Liver (tissue), 9 donors: Measurements from ENCODE around the gene CLIP2. TPM values are rescaled to one million over a fixed set of nuclear protein-coding genes. Genes with fewer than 3 reads are reported as not detected.

Source experiments
- DNase-seq: peaks from one replicate; pipeline ENCODE4 v3.0.0-alpha.2; 2017; ENCODE audit warnings: low spot score
- H3K27ac ChIP-seq, 2 donors: one replicate each; pipeline ENCODE4 v1.7.0; 2013; ENCODE audit warnings: inconsistent platforms in 2 of 2, low read length in 2 of 2, control low read depth in 1 of 2, low read depth in 1 of 2, mild to moderate bottlenecking in 1 of 2
- H3K27me3 ChIP-seq, 4 donors: one replicate each; pipeline versions ENCODE4 v1.6.1 to v1.7.0; 2013; ENCODE audit warnings: low read length in 3 of 4, inconsistent platforms in 1 of 4, mild to moderate bottlenecking in 1 of 4, moderate library complexity in 1 of 4; ENCODE audit not compliant: control insufficient read depth in 4 of 4, insufficient read depth in 4 of 4
- H3K36me3 ChIP-seq, 4 donors: one replicate each; pipeline versions ENCODE4 v1.6.1 to v1.7.0; 2013; ENCODE audit warnings: low read length in 3 of 4, mild to moderate bottlenecking in 3 of 4, low read depth in 1 of 4, moderate library complexity in 1 of 4; ENCODE audit not compliant: control insufficient read depth in 4 of 4, insufficient read depth in 3 of 4
- H3K4me1 ChIP-seq, 4 donors: one replicate each; pipeline versions ENCODE4 v1.6.1 to v1.7.0; 2013; ENCODE audit warnings: low read length in 3 of 4, mild to moderate bottlenecking in 3 of 4, moderate library complexity in 1 of 4; ENCODE audit not compliant: control insufficient read depth in 4 of 4, insufficient read depth in 4 of 4
- H3K4me3 ChIP-seq, 3 donors: one replicate each; pipeline versions ENCODE4 v1.6.1 to v1.7.0; 2013; ENCODE audit warnings: low read length in 3 of 3, control low read depth in 1 of 3, low read depth in 1 of 3, mild to moderate bottlenecking in 1 of 3
- H3K9ac ChIP-seq, 2 donors: one replicate each; pipeline ENCODE4 v1.7.0; 2013; ENCODE audit warnings: low read length in 2 of 2, mild to moderate bottlenecking in 2 of 2, moderate library complexity in 2 of 2, control low read depth in 1 of 2, low read depth in 1 of 2
- H3K9me3 ChIP-seq, 4 donors: one replicate each; pipeline versions ENCODE4 v1.6.1 to v1.7.0; 2013; ENCODE audit warnings: low read length in 3 of 4; ENCODE audit not compliant: control insufficient read depth in 4 of 4
- ATF3 ChIP-seq: IDR thresholded peaks from 2 replicates; pipeline ENCODE4 v1.6.1; 2016; ENCODE audit warnings: antibody characterized with exemption
- FOXA1 ChIP-seq: IDR thresholded peaks from 2 replicates; pipeline ENCODE4 v1.6.1; 2016; ENCODE audit warnings: antibody characterized with exemption
- HNF4A ChIP-seq, 2 donors: conservative IDR thresholded peaks; 2 replicates each; pipeline ENCODE4 v1.6.1; 2016; ENCODE audit warnings: antibody characterized with exemption in 2 of 2, mild to moderate bottlenecking in 2 of 2
- JUND ChIP-seq, 2 donors: IDR thresholded peaks; 2 replicates each; pipeline ENCODE4 v1.6.1; 2016; ENCODE audit warnings: antibody characterized with exemption in 2 of 2
- NR2F2 ChIP-seq: IDR thresholded peaks from 2 replicates; pipeline ENCODE4 v1.6.1; 2016; ENCODE audit warnings: antibody characterized with exemption
- RAD21 ChIP-seq, 2 donors: IDR thresholded peaks; 2 replicates each; pipeline ENCODE4 v1.6.1; 2016; ENCODE audit warnings: antibody characterized with exemption in 2 of 2, mild to moderate bottlenecking in 2 of 2
- RXRA ChIP-seq, 2 donors: IDR thresholded peaks; 2 replicates each; pipeline ENCODE4 v1.6.1; 2017 to 2018; ENCODE audit warnings: antibody characterized with exemption in 2 of 2, mild to moderate bottlenecking in 1 of 2
- SP1 ChIP-seq: IDR thresholded peaks from 2 replicates; pipeline ENCODE4 v1.6.1; 2018; ENCODE audit warnings: antibody characterized with exemption, mild to moderate bottlenecking
- TAF1 ChIP-seq: conservative IDR thresholded peaks from 2 replicates; pipeline ENCODE4 v1.6.1; 2016; ENCODE audit warnings: antibody characterized with exemption, mild to moderate bottlenecking
- YY1 ChIP-seq: IDR thresholded peaks from 2 replicates; pipeline ENCODE4 v1.6.1; 2016; ENCODE audit warnings: antibody characterized with exemption, mild to moderate bottlenecking
- WGBS: extraction: QIAGEN DNeasy Blood & Tissue Kit; methylation state at CpG from one replicate; pipeline ENCODE4 v1.1.7; 2013; 5-methylcytosine and 5-hydroxymethylcytosine counted together
- polyA plus RNA-seq, 2 donors: library from polyadenylated mRNA; stranded (reverse) in 1 of 2; unstranded in 1 of 2; fragments of 200-250 nt in 1 of 2; fragments of >200 nt in 1 of 2; fragmentation: Nextera tagmentation in 1 of 2; extraction: Ambion mirVana in 1 of 2; gene quantifications; one replicate each; pipeline versions ENCODE4 v1.2.1 to v1.2.3, GENCODE V29; 2013 to 2015
- total RNA-seq, 2 donors: library from RNA; depleted of rRNA; stranded (reverse); fragments of >200 nt; gene quantifications; one replicate each; pipeline ENCODE4 v1.2.3, GENCODE V29; 2014
- TF ChIP-seq, protein P1 (sequence below): IDR thresholded peaks from 2 replicates; pipeline ENCODE4 v1.6.1; 2016; ENCODE audit warnings: antibody characterized with exemption
- TF ChIP-seq, protein P2 (sequence below): fragments of 150-350 bp; IDR thresholded peaks from 2 replicates; pipeline ENCODE4 v1.5.1; 2017; ENCODE audit warnings: improper control_type of control experiment, low read depth, low read length; ENCODE audit not compliant: missing input control
- TF ChIP-seq, protein P3 (sequence below): IDR thresholded peaks from 2 replicates; pipeline ENCODE4 v1.6.1; 2016; ENCODE audit warnings: antibody characterized with exemption
- donor health status: healthy.
- donor health status: healthy.
- donor health status: healthy.
- donor health status: healthy.
- donor health status: healthy.

Gene CLIP2
- total and polyA plus RNA-seq, 4 donors: 1.4 to 6.3 (median 2.5) TPM

GRCh38 chr7:74449144-74449543 lies 159.9 kb downstream of the CLIP2 start:
- 90% methylated on average over 4 of the region's 4 CpGs for WGBS
- no peak for TF ChIP-seq HNF4A (conservative IDR thresholded peaks at IDR 0.05)
- no peak for TF ChIP-seq FOXA1
- TF ChIP-seq, protein P1, sequence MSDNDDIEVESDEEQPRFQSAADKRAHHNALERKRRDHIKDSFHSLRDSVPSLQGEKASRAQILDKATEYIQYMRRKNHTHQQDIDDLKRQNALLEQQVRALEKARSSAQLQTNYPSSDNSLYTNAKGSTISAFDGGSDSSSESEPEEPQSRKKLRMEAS: no peak
- no peak for TF ChIP-seq TAF1
- no peak for TF ChIP-seq ATF3
- TF ChIP-seq, protein P2, sequence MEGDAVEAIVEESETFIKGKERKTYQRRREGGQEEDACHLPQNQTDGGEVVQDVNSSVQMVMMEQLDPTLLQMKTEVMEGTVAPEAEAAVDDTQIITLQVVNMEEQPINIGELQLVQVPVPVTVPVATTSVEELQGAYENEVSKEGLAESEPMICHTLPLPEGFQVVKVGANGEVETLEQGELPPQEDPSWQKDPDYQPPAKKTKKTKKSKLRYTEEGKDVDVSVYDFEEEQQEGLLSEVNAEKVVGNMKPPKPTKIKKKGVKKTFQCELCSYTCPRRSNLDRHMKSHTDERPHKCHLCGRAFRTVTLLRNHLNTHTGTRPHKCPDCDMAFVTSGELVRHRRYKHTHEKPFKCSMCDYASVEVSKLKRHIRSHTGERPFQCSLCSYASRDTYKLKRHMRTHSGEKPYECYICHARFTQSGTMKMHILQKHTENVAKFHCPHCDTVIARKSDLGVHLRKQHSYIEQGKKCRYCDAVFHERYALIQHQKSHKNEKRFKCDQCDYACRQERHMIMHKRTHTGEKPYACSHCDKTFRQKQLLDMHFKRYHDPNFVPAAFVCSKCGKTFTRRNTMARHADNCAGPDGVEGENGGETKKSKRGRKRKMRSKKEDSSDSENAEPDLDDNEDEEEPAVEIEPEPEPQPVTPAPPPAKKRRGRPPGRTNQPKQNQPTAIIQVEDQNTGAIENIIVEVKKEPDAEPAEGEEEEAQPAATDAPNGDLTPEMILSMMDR: no peak
- TF ChIP-seq YY1: no peak
- no peak for TF ChIP-seq RXRA (IDR thresholded peaks at IDR 0.05)
- no peak for TF ChIP-seq SP1
- TF ChIP-seq RAD21 (IDR thresholded peaks at IDR 0.05): no peak
- TF ChIP-seq JUND (IDR thresholded peaks at IDR 0.05): no peak
- no peak for TF ChIP-seq NR2F2
- TF ChIP-seq, protein P3, sequence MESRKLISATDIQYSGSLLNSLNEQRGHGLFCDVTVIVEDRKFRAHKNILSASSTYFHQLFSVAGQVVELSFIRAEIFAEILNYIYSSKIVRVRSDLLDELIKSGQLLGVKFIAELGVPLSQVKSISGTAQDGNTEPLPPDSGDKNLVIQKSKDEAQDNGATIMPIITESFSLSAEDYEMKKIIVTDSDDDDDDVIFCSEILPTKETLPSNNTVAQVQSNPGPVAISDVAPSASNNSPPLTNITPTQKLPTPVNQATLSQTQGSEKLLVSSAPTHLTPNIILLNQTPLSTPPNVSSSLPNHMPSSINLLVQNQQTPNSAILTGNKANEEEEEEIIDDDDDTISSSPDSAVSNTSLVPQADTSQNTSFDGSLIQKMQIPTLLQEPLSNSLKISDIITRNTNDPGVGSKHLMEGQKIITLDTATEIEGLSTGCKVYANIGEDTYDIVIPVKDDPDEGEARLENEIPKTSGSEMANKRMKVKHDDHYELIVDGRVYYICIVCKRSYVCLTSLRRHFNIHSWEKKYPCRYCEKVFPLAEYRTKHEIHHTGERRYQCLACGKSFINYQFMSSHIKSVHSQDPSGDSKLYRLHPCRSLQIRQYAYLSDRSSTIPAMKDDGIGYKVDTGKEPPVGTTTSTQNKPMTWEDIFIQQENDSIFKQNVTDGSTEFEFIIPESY: no peak
- Histone ChIP-seq H3K4me1 (peaks cover 0 to 7% (median 5%) of the 10 kb centered on the region in 4 donors), H3K9me3 (no peaks in the 10 kb centered on the region), H3K4me3 (no peak overlapping the region), H3K27me3 (no peaks in the 10 kb centered on the region), H3K27ac (no peak overlapping the region), H3K36me3 (no peaks in the 10 kb centered on the region), H3K9ac (no peak overlapping the region)
- DNase-seq: no peak

- no peaks in the 10 kb centered on the region for H3K27me3 ChIP-seq
- no peak overlapping the region for H3K27ac ChIP-seq
- H3K36me3 ChIP-seq: no peaks in the 10 kb centered on the region
- WGBS: 71% methylated on average over 15 of the region's 15 CpGs
- peaks cover 6 to 14% (median 9%) of the 10 kb centered on the region in 4 donors for H3K4me1 ChIP-seq
- peak; percentile 75 to 92 for TF ChIP-seq RAD21 (IDR thresholded peaks at IDR 0.05)
- TF ChIP-seq ATF3: no peak
- TF ChIP-seq, protein P3: no peak
- TF ChIP-seq, protein P2: peak; percentile 73
- TF ChIP-seq RXRA (IDR thresholded peaks at IDR 0.05): peak in 1 of 2 donors; percentile 13
- H3K9ac ChIP-seq: no peak overlapping the region
- H3K9me3 ChIP-seq: no peaks in the 10 kb centered on the region
- peak; percentile 71 for DNase-seq
- no peak overlapping the region for H3K4me3 ChIP-seq
These were observed 160.7 kb downstream of the CLIP2 start for GRCh38 chr7:74449809-74450397.
